GM12878 (cell line): Measurements from ENCODE around the gene TCIRG1. TPM values are rescaled to one million over a fixed set of nuclear protein-coding genes. Genes with fewer than 3 reads are reported as not detected.
A peak's percentile ranks its signal among the peaks of the same experiment; 100 is the strongest.

Experiments
- CBX3 ChIP-seq: fragments of 200-600 bp; sonication (generic); IDR thresholded peaks from 2 replicates; pipeline ENCODE4 v1.6.1; 2016; ENCODE audit warnings: low read depth, borderline replicate concordance
- CHD1 ChIP-seq: IDR thresholded peaks from 2 replicates; pipeline ENCODE4 v1.6.1; 2012; ENCODE audit warnings: low read depth, low read length, improper control_type of control experiment
- MTA3 ChIP-seq: IDR thresholded peaks from 2 replicates; pipeline ENCODE4 v1.6.1; 2012; ENCODE audit warnings: low read length, inconsistent platforms, borderline replicate concordance
- PML ChIP-seq: IDR thresholded peaks from 2 replicates; pipeline ENCODE4 v1.6.1; 2012; ENCODE audit warnings: low read length, inconsistent platforms
- RAD51 ChIP-seq: fragments of 450-650 bp; IDR thresholded peaks from 2 replicates; pipeline ENCODE4 v1.6.1; 2016; ENCODE audit warnings: moderate library complexity, mild to moderate bottlenecking, inconsistent platforms
- SIX5 ChIP-seq: IDR thresholded peaks from 2 replicates; pipeline ENCODE4 v1.6.1; 2011; ENCODE audit warnings: mild to moderate bottlenecking, low read depth, low read length, moderate library complexity; ENCODE audit not compliant: severe bottlenecking
- SPI1 ChIP-seq: IDR thresholded peaks from 2 replicates; pipeline ENCODE4 v1.6.1; 2011; ENCODE audit warnings: low read depth, mild to moderate bottlenecking, low read length, moderate library complexity, borderline replicate concordance; ENCODE audit not compliant: insufficient read depth
- ZNF622 ChIP-seq: fragments of 450-650 bp; IDR thresholded peaks from 2 replicates; pipeline ENCODE4 v1.6.1; 2017; ENCODE audit warnings: mild to moderate bottlenecking, inconsistent platforms
- polyA plus RNA-seq, 11 experiments: library from polyadenylated mRNA; depleted of rRNA in 4 of 11; unstranded in 6 of 11; stranded (reverse) in 5 of 11; fragments of >200 nt; fragmentation: Nextera tagmentation in 4 of 11; fragmentation: Illumina TruSeq in 1 of 11; extraction: Ambion mirVana in 4 of 11; extraction: Trizol in 1 of 11; gene quantifications; 1 replicate in 1 of 11; 2 replicates in 10 of 11; pipeline versions ENCODE4 v1.2.1 to v1.2.3, GENCODE V29; 2011 to 2016; ENCODE audit warnings: inconsistent platforms in 2 of 11, missing spikeins in 2 of 11, low read depth in 1 of 11
- total RNA-seq, 4 experiments: library from RNA; depleted of rRNA in 3 of 4; stranded (reverse); fragments of >200 nt in 3 of 4; fragmentation: Illumina TruSeq in 1 of 4; extraction: Trizol in 1 of 4; gene quantifications; 2 replicates each; pipeline versions ENCODE4 v1.2.1 to v1.2.3, GENCODE V29; 2013 to 2021
- TF ChIP-seq, protein P1 (sequence below): fragments of 150-350 bp; IDR thresholded peaks from 2 replicates; pipeline ENCODE4 v1.6.1; 2014; ENCODE audit warnings: mild to moderate bottlenecking, low read depth, low read length
- TF ChIP-seq, protein P2 (sequence below): IDR thresholded peaks from 2 replicates; pipeline ENCODE4 v1.6.1; 2012; ENCODE audit warnings: low read depth, low read length, improper control_type of control experiment
- TF ChIP-seq, protein P3 (sequence below): fragments of 450-650 bp; IDR thresholded peaks from 2 replicates; pipeline ENCODE4 v1.6.1; 2018; ENCODE audit warnings: mild to moderate bottlenecking, low read depth, moderate library complexity; ENCODE audit not compliant: partially characterized antibody
- TF ChIP-seq, protein P4 (sequence below): fragments of 450-650 bp; IDR thresholded peaks from 2 replicates; pipeline ENCODE4 v1.6.1; 2016; ENCODE audit warnings: mild to moderate bottlenecking, moderate library complexity, borderline replicate concordance
- TF ChIP-seq, protein P5 (sequence below): fragments of 450-650 bp; conservative IDR thresholded peaks from 2 replicates; pipeline ENCODE4 v1.6.1; 2017; ENCODE audit warnings: mild to moderate bottlenecking, moderate library complexity

TCIRG1 gene
- total and polyA plus RNA-seq, 10 of the 15 experiments (the other 5 are each of a cell fraction or from before 2014, with no cell fraction given): 0.76 to 218 (median 87.4) TPM

DNA sequence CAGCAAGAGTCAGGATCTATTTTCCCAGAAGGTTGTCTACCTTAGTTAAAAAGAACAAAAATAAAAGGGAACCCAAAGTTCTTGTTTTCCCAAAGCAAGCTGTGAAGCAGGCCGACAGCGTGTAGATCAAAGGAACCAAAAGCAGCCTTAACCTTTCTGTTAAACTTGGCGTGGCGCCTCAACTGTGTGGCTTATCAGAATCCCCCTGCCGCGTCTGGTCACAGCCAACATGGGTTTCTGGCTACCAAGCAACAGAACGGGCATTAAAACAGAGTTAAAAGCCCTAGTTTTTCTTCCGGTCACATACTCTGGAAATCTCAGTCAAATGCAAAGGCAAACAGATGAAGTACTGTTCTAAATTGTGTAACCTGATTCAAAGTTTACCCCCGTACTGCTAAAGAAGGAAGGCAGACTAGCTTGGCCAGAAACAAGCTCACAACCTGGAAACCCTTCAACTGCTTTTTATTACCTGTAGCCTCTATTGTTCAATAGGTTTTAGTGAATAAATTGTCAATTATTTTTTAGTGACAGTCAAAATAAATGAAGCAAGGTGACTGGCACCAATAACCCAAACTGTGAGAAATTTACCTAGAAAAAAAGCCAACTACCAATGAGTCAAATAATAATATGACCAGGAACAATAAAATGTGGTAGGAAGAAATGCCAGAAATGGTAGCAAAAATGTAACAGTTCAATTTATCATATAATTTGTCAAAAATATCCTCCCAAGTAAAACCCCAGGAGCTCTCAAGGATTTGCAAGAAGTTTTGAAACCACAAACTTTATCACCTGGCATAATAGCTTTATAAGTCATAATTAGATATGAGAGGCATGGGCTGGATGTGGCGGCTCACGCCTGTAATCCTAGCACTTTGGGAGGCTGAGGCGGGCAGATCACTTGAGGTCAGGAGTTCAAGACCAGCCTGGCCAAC lies 60.9 kb downstream of the TCIRG1 start (continued):
- TF ChIP-seq, protein P1, sequence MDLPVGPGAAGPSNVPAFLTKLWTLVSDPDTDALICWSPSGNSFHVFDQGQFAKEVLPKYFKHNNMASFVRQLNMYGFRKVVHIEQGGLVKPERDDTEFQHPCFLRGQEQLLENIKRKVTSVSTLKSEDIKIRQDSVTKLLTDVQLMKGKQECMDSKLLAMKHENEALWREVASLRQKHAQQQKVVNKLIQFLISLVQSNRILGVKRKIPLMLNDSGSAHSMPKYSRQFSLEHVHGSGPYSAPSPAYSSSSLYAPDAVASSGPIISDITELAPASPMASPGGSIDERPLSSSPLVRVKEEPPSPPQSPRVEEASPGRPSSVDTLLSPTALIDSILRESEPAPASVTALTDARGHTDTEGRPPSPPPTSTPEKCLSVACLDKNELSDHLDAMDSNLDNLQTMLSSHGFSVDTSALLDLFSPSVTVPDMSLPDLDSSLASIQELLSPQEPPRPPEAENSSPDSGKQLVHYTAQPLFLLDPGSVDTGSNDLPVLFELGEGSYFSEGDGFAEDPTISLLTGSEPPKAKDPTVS: no peak
- TF ChIP-seq PML (no peak), SIX5 (no peak), RAD51 (no peak), ZNF622 (no peak), CBX3 (no peak), CHD1 (no peak), SPI1 (0 out of 2 replicates have a peak, but pooled peaks have one; percentile 7), MTA3 (no peak)
- TF ChIP-seq, protein P2, sequence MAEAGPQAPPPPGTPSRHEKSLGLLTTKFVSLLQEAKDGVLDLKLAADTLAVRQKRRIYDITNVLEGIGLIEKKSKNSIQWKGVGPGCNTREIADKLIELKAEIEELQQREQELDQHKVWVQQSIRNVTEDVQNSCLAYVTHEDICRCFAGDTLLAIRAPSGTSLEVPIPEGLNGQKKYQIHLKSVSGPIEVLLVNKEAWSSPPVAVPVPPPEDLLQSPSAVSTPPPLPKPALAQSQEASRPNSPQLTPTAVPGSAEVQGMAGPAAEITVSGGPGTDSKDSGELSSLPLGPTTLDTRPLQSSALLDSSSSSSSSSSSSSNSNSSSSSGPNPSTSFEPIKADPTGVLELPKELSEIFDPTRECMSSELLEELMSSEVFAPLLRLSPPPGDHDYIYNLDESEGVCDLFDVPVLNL: no peak
- TF ChIP-seq, protein P3, sequence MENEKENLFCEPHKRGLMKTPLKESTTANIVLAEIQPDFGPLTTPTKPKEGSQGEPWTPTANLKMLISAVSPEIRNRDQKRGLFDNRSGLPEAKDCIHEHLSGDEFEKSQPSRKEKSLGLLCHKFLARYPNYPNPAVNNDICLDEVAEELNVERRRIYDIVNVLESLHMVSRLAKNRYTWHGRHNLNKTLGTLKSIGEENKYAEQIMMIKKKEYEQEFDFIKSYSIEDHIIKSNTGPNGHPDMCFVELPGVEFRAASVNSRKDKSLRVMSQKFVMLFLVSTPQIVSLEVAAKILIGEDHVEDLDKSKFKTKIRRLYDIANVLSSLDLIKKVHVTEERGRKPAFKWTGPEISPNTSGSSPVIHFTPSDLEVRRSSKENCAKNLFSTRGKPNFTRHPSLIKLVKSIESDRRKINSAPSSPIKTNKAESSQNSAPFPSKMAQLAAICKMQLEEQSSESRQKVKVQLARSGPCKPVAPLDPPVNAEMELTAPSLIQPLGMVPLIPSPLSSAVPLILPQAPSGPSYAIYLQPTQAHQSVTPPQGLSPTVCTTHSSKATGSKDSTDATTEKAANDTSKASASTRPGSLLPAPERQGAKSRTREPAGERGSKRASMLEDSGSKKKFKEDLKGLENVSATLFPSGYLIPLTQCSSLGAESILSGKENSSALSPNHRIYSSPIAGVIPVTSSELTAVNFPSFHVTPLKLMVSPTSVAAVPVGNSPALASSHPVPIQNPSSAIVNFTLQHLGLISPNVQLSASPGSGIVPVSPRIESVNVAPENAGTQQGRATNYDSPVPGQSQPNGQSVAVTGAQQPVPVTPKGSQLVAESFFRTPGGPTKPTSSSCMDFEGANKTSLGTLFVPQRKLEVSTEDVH: no peak
- TF ChIP-seq, protein P4, sequence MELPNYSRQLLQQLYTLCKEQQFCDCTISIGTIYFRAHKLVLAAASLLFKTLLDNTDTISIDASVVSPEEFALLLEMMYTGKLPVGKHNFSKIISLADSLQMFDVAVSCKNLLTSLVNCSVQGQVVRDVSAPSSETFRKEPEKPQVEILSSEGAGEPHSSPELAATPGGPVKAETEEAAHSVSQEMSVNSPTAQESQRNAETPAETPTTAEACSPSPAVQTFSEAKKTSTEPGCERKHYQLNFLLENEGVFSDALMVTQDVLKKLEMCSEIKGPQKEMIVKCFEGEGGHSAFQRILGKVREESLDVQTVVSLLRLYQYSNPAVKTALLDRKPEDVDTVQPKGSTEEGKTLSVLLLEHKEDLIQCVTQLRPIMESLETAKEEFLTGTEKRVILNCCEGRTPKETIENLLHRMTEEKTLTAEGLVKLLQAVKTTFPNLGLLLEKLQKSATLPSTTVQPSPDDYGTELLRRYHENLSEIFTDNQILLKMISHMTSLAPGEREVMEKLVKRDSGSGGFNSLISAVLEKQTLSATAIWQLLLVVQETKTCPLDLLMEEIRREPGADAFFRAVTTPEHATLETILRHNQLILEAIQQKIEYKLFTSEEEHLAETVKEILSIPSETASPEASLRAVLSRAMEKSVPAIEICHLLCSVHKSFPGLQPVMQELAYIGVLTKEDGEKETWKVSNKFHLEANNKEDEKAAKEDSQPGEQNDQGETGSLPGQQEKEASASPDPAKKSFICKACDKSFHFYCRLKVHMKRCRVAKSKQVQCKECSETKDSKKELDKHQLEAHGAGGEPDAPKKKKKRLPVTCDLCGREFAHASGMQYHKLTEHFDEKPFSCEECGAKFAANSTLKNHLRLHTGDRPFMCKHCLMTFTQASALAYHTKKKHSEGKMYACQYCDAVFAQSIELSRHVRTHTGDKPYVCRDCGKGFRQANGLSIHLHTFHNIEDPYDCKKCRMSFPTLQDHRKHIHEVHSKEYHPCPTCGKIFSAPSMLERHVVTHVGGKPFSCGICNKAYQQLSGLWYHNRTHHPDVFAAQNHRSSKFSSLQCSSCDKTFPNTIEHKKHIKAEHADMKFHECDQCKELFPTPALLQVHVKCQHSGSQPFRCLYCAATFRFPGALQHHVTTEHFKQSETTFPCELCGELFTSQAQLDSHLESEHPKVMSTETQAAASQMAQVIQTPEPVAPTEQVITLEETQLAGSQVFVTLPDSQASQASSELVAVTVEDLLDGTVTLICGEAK: no peak
- TF ChIP-seq, protein P5, sequence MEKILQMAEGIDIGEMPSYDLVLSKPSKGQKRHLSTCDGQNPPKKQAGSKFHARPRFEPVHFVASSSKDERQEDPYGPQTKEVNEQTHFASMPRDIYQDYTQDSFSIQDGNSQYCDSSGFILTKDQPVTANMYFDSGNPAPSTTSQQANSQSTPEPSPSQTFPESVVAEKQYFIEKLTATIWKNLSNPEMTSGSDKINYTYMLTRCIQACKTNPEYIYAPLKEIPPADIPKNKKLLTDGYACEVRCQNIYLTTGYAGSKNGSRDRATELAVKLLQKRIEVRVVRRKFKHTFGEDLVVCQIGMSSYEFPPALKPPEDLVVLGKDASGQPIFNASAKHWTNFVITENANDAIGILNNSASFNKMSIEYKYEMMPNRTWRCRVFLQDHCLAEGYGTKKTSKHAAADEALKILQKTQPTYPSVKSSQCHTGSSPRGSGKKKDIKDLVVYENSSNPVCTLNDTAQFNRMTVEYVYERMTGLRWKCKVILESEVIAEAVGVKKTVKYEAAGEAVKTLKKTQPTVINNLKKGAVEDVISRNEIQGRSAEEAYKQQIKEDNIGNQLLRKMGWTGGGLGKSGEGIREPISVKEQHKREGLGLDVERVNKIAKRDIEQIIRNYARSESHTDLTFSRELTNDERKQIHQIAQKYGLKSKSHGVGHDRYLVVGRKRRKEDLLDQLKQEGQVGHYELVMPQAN: no peak
